NCI-H524 (cell line): ENCODE measurements around the gene GSTA2.
"Not testable (repeated sequence)": the region's sequence is repeated elsewhere in the genome, so short reads cannot be mapped to it uniquely, and the experiment has no call there.

Experiments
- DNase-seq, 2 experiments: peaks; one replicate each; lab custom pipeline; 2025; lab: John Stamatoyannopoulos, UW

Gene GSTA2

GRCh38 chr6:52760105-52760765, 3.0 kb downstream of the GSTA2 start:
- no peak for DNase-seq

DNA sequence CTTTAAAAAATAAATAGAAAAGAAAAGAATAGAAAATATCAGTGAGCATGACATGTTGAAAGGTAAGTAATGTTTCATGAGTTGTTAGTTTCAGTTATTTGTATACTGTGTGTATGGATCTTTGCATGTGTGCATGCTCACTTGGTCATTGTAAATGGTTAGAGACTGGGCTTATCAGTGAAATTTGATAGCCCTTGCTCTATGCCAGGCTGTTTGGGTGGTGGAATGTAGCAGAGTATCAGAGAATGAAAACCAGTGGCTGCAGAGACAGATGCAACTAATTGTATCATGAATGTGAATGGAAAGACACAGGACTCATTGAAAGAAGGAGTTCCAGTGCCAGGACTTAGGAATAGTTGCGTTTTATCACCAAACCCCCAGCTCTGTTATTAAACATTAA, 4.2 kb downstream of the GSTA2 start:
- DNase-seq: no peak

- DNase-seq: not testable (repeated sequence)
These were observed 5.5 kb downstream of the GSTA2 start for GRCh38 chr6:52757651-52758338.

- DNase-seq: no peak
These were observed 8.8 kb downstream of the GSTA2 start for GRCh38 chr6:52754443-52754842.

DNA sequence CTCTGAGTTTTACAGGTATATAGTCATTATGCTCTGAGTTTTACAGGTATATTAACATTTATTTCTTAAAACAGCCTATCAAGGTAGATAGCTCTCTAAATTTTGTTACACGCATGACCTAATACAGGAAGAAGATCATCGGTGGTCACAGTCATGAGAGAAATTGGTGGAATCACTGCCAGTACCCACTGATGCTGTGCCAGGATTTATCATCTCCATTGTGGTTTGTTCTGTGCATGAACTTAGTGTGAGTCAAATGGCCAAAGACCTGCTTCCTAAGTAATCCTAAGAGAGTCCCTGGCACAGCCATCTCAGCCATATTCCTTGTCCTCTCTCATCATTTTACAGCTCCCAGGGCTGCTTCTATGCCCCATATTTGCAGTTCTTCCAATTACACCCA, 10.1 kb downstream of the GSTA2 start:
- DNase-seq: not testable (repeated sequence)

- no peak for DNase-seq
These were observed 11.0 kb downstream of the GSTA2 start for GRCh38 chr6:52752310-52752709.

DNA sequence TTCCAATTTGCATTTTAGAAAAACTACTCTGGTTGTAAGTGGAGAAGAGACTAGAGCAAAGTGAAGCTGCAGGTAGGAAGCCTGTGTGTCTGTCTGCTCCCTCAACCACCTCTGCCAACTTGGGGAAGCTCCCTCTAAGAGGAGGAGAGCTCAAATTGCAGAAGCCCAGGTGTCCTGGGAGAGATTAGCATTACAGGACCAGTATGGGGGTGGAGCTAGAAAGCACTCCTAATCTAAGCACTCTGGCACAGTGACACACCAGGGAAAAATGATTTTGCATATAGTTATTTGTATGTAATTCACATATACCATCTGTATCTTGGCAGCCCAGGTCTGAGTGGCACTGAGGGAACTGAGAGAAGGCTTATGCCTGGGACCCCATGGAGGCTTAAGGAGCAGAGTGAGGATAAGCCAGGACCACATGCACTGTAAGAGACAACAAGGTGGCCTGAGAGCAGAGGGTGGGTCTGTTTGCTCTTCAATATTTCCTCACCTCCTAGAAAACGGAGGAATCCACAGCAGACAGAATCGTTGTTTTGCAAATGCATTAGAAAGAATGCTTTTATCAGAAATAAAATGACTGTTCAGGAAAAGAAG, 13.6 kb downstream of the GSTA2 start:
- peak; percentile 50 to 91 for DNase-seq

- not testable (repeated sequence) for DNase-seq
These were observed 16.0 kb downstream of the GSTA2 start for GRCh38 chr6:52747301-52747700.

- no peak for DNase-seq
These were observed 17.1 kb downstream of the GSTA2 start for GRCh38 chr6:52746213-52746612.

- no peak for DNase-seq
These were observed 17.5 kb downstream of the GSTA2 start for GRCh38 chr6:52745764-52746201.

DNA sequence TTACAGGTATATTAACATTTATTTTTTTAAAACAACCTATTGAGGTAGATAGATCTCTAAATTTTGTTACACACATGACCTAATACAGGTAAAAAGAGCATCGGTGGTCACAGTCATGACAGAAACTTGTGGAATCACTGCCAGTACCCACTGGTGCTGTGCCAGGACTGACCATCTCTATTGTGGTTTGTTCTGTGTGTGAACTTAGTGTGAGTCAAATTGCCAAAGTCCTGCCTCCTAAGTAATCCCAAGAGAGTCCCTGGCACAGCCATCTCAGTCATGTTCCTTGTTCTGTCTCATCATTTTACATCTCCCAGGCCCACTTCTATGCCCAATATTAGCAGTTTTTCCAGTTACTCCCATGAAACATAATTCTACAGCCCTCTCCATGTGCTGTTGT, 21.4 kb downstream of the GSTA2 start:
- DNase-seq: no peak

- no peak for DNase-seq
These were observed 23.6 kb downstream of the GSTA2 start for GRCh38 chr6:52739627-52740026.

- no peak for DNase-seq
These were observed 24.1 kb downstream of the GSTA2 start for GRCh38 chr6:52739134-52739533.

DNA sequence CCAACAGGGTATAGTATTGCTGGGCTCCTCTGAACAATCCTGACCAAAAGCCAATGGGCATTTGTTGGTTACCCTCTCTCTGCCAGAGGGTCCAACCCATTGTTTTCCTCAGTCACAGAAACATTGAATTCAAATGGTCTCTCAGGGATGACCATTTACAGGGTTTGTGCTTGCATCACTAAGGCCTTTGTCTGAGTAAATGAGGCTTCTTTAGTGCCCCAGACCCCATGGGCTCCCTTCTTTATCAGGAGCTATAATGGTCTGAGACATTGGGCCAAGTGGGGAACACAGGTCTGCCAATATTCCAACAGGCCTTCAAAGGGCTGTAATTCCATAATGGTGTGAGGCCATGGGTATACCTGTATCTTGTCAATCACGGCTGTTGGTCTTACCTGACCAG, 27.1 kb downstream of the GSTA2 start:
- no peak for DNase-seq

DNA sequence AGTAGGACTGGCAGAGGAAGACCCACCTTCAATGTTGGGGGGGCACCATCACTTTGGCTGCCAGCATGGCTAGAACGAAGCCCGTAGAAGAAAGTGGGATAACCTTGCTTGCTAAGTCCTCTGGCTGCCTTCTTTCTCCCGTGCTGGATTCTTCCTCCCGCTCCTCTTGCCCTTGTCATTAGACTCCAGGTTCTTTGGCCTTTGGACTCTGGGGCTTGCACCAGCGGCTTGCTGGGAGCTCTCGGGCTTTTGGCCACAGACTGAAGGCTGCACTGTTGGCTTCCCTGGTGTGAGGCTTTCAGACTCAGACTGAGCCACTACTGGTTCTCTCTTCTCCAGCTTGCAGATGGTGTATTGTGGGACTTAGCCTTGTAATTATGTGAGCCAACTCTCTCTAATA, 28.2 kb downstream of the GSTA2 start:
- DNase-seq: no peak

DNA sequence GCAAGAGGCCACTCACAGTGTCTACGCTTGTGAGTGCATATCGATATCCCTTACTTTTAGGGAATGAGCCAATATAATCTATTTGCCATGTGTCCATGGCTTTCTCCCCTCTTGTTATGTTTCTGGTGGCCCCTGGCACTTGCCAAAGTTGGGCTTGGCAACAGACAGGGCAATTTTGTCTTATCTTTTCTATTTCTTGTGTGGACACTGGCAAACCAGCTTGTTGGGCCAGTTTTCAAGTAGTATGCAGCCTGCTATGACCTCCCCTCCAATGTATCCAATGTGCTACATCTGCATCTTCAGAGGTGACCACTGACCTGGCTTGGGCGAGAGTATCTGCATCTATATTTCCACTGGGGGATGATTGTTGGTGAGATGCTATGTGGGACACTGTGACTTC, 29.2 kb downstream of the GSTA2 start:
- no peak for DNase-seq

GRCh38 chr6:52733172-52733571, 30.1 kb downstream of the GSTA2 start:
- no peak for DNase-seq

DNA sequence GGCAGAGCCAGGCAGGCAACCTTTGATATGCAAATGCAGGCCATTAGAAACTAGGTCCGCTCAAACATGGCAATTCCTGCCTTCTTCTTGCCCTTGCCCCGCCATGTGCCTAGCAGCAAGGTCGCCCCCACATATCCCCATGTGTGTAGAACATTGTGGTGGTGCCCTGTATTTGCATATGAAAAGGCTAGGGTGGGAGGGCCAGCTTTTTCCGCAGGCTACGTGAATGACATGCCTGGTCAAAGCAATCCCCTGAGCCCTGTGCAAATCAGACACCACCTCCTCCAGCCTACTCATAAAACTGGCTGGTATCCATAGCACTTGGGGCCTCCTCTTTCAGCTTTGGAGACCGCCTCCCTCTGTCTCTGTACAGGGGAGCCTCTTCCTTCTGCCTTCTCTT, 31.6 kb downstream of the GSTA2 start:
- no peak for DNase-seq

DNA sequence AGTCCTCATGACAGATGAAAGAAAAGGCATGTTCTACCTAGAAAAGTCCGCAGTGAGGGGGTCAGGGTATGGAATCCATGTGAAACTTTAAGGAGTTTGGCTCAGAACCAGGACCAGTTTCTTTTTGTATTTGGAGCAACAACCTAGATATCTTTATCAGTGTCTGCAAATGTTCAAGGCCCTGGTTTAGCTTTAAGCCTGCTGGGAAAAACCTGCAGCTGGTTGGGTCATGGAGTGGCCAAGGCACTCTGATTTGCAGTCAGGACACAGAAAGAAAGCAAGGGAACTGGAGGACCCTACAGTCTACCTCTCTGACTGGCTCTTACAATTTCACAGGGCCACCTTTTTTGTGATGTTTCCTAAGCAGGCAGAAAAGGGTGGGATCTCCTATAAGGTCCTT, 33.7 kb downstream of the GSTA2 start:
- no peak for DNase-seq

- DNase-seq: no peak
These were observed 34.9 kb downstream of the GSTA2 start for GRCh38 chr6:52728394-52728793.

- no peak for DNase-seq
These were observed 35.4 kb downstream of the GSTA2 start for GRCh38 chr6:52727908-52728307.

DNA sequence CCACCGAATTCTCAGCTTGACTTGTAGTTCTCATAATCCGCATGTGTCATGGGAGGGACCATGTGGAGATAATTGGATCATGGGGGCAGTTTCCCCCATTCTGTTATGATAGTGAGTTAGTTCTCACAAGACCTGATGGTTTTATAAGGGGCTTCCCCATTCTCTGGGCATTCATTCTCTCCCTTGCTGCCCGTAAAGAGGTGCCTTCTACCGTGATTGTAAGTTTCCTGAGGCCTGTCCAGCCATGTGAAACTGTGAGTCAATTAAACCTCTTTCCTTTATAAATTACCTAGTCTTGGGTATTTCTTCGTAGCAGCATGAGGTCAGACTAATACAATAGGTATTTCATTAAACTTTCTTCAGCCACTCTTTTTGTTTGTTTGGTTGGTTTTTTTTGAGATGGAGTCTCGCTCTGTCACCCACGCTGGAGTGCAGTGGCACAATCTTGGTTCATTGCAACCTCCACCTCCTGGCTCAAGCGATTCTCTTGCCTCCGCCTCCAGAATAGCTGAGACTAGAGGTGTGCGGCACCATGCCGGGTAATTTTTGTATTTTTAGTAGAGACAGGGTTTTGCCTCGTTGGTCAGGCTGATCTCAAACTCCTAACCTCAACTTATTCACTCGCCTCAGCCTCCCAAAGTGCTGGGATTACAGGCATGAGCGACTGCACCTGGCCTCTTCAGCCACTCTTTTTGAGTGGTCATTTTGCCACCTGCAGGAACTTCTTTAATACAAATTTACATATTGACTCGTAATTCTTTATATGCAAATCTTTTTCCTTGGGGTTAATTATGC, 36.3 kb downstream of the GSTA2 start:
- no peak for DNase-seq

DNA sequence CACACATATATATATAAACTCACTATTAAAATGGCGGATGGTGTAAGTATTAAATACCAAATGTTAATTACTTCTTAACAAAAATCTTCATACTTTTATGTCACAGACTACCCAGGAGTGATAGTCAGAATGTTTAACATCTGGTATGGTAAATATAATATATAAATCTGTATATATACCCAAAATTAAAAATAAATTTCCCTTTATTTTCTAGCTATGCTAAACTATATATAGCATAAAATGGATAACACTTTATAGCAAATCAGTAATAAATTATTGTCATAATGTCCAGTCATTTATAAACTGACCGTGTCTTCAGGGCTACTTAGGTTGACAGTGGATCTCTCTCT, 37.1 kb downstream of the GSTA2 start:
- no peak for DNase-seq
